Measurements from ENCODE around the gene HMGB2.

GRCh38 chr4:173332021-173332487 lies 2.1 kb downstream of the HMGB2 start:
- TF ChIP-seq CTCF (IDR thresholded peaks at IDR 0.05; ENCODE audit: low read length) = no peak
- no peak for TF ChIP-seq EZH2 (IDR thresholded peaks at IDR 0.05; ENCODE audit: borderline replicate concordance, low read length)

Measured in OCI-LY1 (cell line).